OCI-LY3 (cell line): ENCODE results near the gene RBPJ.

Experiments used
- CTCF ChIP-seq: fragments of 200-600, 300-600 bp; sonication (generic); IDR thresholded peaks from 2 replicates; pipeline ENCODE4 v1.5.1; 2014; ENCODE audit warnings: antibody characterized with exemption, low read length, low read depth
- EZH2phosphoT487 ChIP-seq: fragments of 200-600 bp; shearing (Covaris generic); IDR thresholded peaks from 2 replicates; pipeline ENCODE4 v1.6.1; 2018; ENCODE audit warnings: antibody characterized with exemption, mixed run types, low read depth

GRCh38 chr4:26475716-26476115, 154.9 kb downstream of the RBPJ start:
- TF ChIP-seq CTCF (no peak), EZH2phosphoT487 (no peak)
